Brain microvascular endothelial cell (primary cell): ENCODE measurements around the gene ATP5F1B.
A peak's percentile ranks its signal among the peaks of the same experiment; 100 is the strongest.

Source experiments
- DNase-seq: peaks from one replicate; pipeline ENCODE4 v3.0.0-alpha.2; 2020
- H3K27ac ChIP-seq: fragments of 250-450 bp; sonication (Bioruptor Pico); 2 replicates; pipeline ENCODE4 v1.5.1; 2020; ENCODE audit warnings: mild to moderate bottlenecking, moderate library complexity
- H3K27me3 ChIP-seq: fragments of 250-450 bp; sonication (Bioruptor Pico); replicated peaks from 2 replicates; pipeline ENCODE4 v1.5.1; 2020; ENCODE audit warnings: mild to moderate bottlenecking
- H3K36me3 ChIP-seq: fragments of 250-450 bp; sonication (Bioruptor Pico); replicated peaks from 2 replicates; pipeline ENCODE4 v1.5.1; 2020; ENCODE audit warnings: mild to moderate bottlenecking
- H3K4me3 ChIP-seq: 2 replicates; pipeline ENCODE4 v1.5.1; 2011; ENCODE audit warnings: low read depth, mild to moderate bottlenecking, control low read depth, low read length, moderate library complexity
- in situ Hi-C: cut with HindIII; loops from 2 replicates; pipeline ENCODE4 v1.10.0; 2017; ENCODE audit warnings: low sequenced_read_pairs, low pct_ligation_motif_present
- TF ChIP-seq, protein P1 (sequence below): IDR thresholded peaks from 2 replicates; pipeline ENCODE4 v1.5.1; 2011; ENCODE audit warnings: low read depth, mild to moderate bottlenecking, moderate library complexity, low read length, control low read depth, inconsistent platforms; ENCODE audit errors: missing control alignments

Gene ATP5F1B

DNA sequence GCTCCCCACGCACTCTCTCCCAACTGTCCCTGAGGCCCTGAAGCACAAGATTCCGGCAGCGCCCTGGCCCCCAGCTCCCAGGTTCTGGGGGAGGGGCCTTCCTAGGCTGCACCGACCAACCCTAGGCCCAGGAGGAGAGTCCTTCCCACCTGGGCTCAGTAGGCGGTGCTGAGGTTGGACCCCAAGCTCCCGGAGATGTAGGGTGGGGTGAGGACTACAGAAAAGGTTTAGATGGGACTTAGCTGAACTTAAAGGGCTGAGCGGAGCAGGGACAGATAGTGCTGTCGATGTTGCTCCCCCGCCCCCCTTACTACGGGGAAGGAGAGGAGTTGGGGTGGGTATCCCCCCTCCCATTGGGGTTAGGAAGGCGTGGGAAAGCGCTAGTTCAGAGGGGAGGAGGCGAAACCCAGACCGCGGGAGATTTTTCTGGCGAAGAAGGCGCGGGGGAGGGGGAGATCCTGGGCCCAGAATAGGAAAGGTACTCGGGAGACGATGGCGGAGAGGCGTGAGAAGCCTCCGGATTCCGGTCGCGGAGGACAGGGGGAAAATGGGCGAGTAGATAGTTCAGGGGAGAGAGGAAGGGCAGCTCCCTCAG lies 11.4 kb downstream of the ATP5F1B start:
- no peak overlapping the region for H3K27ac ChIP-seq
- in situ Hi-C loops, result no loop called here
- peaks cover 19% of the 10 kb centered on the region for H3K36me3 ChIP-seq
- no peak for DNase-seq
- TF ChIP-seq, protein P1, sequence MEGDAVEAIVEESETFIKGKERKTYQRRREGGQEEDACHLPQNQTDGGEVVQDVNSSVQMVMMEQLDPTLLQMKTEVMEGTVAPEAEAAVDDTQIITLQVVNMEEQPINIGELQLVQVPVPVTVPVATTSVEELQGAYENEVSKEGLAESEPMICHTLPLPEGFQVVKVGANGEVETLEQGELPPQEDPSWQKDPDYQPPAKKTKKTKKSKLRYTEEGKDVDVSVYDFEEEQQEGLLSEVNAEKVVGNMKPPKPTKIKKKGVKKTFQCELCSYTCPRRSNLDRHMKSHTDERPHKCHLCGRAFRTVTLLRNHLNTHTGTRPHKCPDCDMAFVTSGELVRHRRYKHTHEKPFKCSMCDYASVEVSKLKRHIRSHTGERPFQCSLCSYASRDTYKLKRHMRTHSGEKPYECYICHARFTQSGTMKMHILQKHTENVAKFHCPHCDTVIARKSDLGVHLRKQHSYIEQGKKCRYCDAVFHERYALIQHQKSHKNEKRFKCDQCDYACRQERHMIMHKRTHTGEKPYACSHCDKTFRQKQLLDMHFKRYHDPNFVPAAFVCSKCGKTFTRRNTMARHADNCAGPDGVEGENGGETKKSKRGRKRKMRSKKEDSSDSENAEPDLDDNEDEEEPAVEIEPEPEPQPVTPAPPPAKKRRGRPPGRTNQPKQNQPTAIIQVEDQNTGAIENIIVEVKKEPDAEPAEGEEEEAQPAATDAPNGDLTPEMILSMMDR, result no peak
- peak overlapping the region; percentile 78 for H3K4me3 ChIP-seq
- no peaks in the 10 kb centered on the region for H3K27me3 ChIP-seq

DNA sequence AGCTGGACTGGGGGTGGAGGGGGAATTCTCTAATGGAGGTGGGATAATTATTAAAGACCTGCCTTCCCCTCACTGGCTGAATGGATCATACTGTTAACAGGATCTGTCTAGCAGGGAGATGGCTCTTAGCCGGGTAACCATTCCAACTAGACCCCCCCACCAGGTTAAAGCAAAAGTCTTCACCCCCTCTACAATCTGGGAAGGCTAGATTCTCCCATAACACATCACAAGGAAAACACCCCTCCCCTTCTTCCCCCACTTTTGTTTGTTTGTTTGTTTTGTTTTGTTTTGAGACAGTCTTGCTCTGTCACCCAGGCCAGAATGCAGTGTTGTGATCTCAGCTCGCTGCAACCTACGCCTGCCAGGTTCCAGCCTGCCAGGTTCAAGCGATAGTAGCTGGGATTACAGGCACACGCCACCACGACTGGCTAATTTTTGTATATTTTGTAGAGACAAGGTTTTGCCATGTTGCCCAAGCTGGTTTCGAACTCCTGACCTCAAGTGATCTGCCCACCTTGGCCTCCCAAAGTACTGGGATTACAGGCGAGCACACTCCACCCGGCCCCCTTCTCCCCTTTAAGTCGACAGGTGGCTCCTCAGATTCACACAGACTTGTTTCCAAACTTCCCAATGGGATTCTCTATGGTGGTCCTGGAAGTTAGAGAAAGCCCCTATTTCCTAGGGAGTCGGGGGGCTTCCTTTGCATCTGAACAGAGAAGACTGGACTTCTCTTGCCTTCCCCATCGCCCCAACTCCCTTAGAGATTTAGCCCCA lies 12.1 kb downstream of the ATP5F1B start:
- H3K27ac ChIP-seq, result no peak overlapping the region
- H3K36me3 ChIP-seq, result peaks cover 14% of the 10 kb centered on the region
- TF ChIP-seq, protein P1, result no peak
- in situ Hi-C loops, result no loop called here
- no peaks in the 10 kb centered on the region for H3K27me3 ChIP-seq
- peak overlapping the region; percentile 78 for H3K4me3 ChIP-seq
- DNase-seq, result no peak

DNA sequence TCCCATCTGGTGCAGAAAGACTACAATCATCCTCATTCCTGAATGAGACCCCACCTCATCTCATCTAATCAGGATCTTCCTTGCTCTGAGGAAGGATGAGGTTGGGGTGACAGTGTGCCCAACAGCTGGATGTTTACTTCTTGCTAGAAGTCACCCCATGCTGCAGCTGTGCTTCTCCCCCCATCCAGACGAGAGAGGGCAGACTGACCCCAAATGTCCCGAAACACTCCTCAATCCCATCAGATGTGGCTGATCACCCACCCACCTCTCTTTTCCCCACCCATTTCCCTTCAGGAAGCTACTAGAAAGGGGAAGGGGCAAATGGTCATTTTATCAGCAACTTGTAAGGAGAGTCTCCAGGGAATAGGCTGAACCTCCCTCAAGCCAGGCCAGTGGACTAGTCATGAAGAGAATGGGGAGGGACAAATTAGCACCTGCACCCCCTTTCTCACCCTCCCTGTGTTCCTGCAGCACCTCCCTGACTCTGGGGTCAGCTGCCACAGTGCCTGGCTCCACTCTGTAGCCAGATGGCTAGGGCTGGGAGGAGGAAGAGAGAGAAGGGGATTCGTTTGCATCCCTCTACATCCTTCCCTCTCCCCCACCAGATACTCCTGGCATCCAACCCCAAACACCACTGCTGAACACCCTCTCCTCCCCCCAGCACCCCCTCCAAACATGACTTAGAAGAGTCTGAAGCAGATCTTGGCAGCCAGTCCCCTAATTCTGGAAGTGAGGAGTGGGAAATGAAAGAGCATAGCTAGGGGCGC lies 12.9 kb downstream of the ATP5F1B start:
- peaks cover 7% of the 10 kb centered on the region for H3K36me3 ChIP-seq
- TF ChIP-seq, protein P1, result no peak
- in situ Hi-C loops, result no loop called here
- H3K4me3 ChIP-seq, result peak overlapping the region; percentile 9
- no peak for DNase-seq
- H3K27ac ChIP-seq, result no peak overlapping the region
- H3K27me3 ChIP-seq, result no peaks in the 10 kb centered on the region

DNA sequence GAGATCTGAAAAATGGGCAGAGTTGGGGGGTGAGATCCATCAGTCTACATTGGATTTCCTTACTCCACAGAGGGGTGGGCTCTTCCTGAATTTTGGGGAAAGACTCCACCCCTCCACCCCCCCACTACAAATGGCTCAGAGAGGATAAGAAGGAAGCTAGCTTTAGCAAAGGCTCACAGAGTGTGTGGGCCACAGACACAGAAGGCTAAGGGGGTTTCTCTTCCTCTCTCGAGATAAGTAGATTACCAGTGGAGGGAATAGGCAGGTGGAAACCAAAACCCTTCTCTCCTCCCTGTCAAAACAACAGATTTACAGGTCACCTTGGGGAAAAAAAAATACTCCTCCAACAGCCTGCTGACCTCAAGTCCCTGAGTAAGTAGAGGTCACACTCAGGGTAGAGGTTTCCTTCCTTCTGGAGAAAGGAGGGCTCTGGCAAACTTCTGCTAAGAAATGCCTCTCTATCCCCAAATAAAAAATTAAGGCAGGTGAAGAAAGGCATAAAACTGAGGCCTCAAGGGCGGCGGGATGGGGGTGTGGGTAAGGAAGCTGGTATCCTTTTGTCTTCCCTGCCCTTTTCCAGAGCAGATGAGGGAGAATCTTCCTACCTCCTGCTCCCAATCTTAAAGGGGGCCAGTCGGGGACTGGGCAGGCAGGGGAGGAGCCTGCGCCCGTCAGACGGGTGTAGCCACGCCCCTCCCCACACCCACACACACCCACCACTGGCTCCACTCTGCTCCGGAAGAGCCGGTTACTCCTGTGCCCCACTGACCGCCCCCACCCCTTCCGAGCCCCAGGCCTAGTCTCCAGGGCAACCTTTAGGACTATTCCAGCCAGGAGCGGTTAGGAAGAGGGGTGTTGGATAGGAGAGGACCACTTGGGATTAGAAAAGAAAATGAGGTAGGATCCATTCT lies 13.7 kb downstream of the ATP5F1B start:
- H3K27ac ChIP-seq, result no peak overlapping the region
- H3K4me3 ChIP-seq, result peak overlapping the region; percentile 9
- peaks cover 1% of the 10 kb centered on the region for H3K36me3 ChIP-seq
- H3K27me3 ChIP-seq, result no peaks in the 10 kb centered on the region
- in situ Hi-C loops, result no loop called here
- DNase-seq, result peak; percentile 18
- TF ChIP-seq, protein P1, result no peak

DNA sequence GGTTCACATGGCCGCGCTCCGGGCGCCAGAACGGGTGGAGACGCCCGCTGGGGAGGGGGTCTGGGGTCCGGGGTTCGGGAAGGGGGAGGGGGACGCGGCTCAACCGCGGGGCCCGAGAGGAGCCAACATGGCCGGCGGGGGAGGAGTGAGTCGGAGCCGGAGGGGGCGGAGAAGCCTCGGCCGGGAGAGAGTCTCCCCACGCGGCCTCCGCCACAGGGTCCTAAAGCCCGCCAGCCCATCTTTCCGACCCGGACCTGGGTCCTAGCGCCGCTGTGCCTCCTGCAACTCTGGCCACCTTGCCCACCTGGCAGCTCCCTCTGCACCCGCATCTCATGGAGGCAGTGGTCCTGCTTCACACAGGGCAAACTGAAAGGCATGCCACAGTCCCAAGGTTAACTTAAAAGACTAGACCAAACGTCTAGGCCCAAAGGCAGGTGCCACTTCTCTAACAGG lies 15.6 kb downstream of the ATP5F1B start, which contains the start of gene BAZ2A:
TSS of gene BAZ2A (minus strand) at position 147 of the 453 bp plus-strand sequence. CDS start 12,796 bp downstream, outside the sequence.
- peak; percentile 82 for DNase-seq
- TF ChIP-seq, protein P1, result no peak
- no peaks in the 10 kb centered on the region for H3K27me3 ChIP-seq
- peaks cover 2% of the 10 kb centered on the region for H3K36me3 ChIP-seq
- H3K4me3 ChIP-seq, result peak within 1 kb of the TSS; percentile 94
- H3K27ac ChIP-seq, result peak within 1 kb of the TSS; percentile 81
- in situ Hi-C loops, result no loop called here
